A673 (cell line): ENCODE results near the gene MIOS. TPM values are rescaled to one million over a fixed set of nuclear protein-coding genes. Genes with fewer than 3 reads are reported as not detected.

ENCODE experiments used
- BruUV-seq: library from RNA; stranded (reverse); fragments of 400-500 nt; replicated peaks from 2 replicates; lab custom pipeline; 2021; lab: Mats Ljungman, UMichigan
- CTCF ChIA-PET: fragments of 300-600 bp; sonication (Branson Sonifier 250); formaldehyde crosslinking; loops from one replicate; lab custom pipeline; 2022; ENCODE audit warnings: antibody characterized with exemption; lab: Charles Lee
- POLR2A ChIA-PET: fragments of 300-600 bp; sonication (Branson Sonifier 250); formaldehyde crosslinking; loops from one replicate; lab custom pipeline; 2022; ENCODE audit warnings: antibody characterized with exemption; ENCODE audit not compliant: low non-redundant PET; lab: Charles Lee
- DNase-seq: peaks from one replicate; pipeline ENCODE4 v3.0.0-alpha.2; 2015; ENCODE audit warnings: low spot score
- H3K27ac ChIP-seq: fragments of 200-600 bp; sonication (generic); 2 replicates; pipeline ENCODE4 v1.5.1; 2016; ENCODE audit warnings: mixed run types, low read depth, mild to moderate bottlenecking, mixed read lengths, antibody characterized with exemption, low read length; ENCODE audit not compliant: poor library complexity, severe bottlenecking
- H3K27me3 ChIP-seq: fragments of 200-600 bp; sonication (generic); replicated peaks from 2 replicates; pipeline ENCODE4 v1.6.1; 2017; ENCODE audit warnings: mixed run types, low read depth, mild to moderate bottlenecking, mixed read lengths, antibody characterized with exemption, low read length; ENCODE audit not compliant: insufficient read depth, poor library complexity
- H3K36me3 ChIP-seq: fragments of 200-600 bp; sonication (generic); 2 replicates; pipeline ENCODE4 v1.6.1; 2016; ENCODE audit warnings: mixed run types, mild to moderate bottlenecking, mixed read lengths, antibody characterized with exemption, low read length; ENCODE audit not compliant: insufficient read depth, poor library complexity, severe bottlenecking
- H3K4me1 ChIP-seq: fragments of 200-600 bp; sonication (generic); 2 replicates; pipeline ENCODE4 v1.6.1; 2017; ENCODE audit warnings: mixed run types, mild to moderate bottlenecking, mixed read lengths, antibody characterized with exemption, low read length; ENCODE audit not compliant: insufficient read depth, poor library complexity, severe bottlenecking
- H3K4me3 ChIP-seq: fragments of 200-600 bp; sonication (generic); 2 replicates; pipeline ENCODE4 v1.5.1; 2016; ENCODE audit warnings: low read depth, mixed run types, mild to moderate bottlenecking, mixed read lengths, low read length; ENCODE audit not compliant: poor library complexity, severe bottlenecking
- H3K9me3 ChIP-seq: fragments of 200-600 bp; sonication (generic); 2 replicates; pipeline ENCODE4 v1.6.1; 2016; ENCODE audit warnings: mixed run types, low read depth, mild to moderate bottlenecking, mixed read lengths, antibody characterized with exemption, low read length; ENCODE audit not compliant: poor library complexity, severe bottlenecking
- CTCF ChIP-seq: fragments of 300-800, 200-600 bp; sonication (generic); conservative IDR thresholded peaks from 2 replicates; pipeline ENCODE4 v1.5.1; 2017; ENCODE audit warnings: low read depth, mild to moderate bottlenecking, antibody characterized with exemption, low read length, moderate library complexity, mixed read lengths
- EZH2 ChIP-seq: fragments of 200-600 bp; sonication (generic); IDR thresholded peaks from 2 replicates; pipeline ENCODE4 v1.6.1; 2017; ENCODE audit warnings: borderline replicate concordance, low read depth, mild to moderate bottlenecking, mixed read lengths, antibody characterized with exemption, low read length; ENCODE audit not compliant: poor library complexity, severe bottlenecking
- intact Hi-C: fragments of 100-400 bp; cut with micrococcal nuclease; formaldehyde crosslinking; loops from one replicate; pipeline ENCODE4 v1.10.0; 2022; ENCODE audit not compliant: unreplicated experiment
- total RNA-seq: library from RNA; stranded (reverse); gene quantifications from 2 replicates; pipeline ENCODE4 v1.2.3, GENCODE V29; 2021

MIOS gene
- total RNA-seq, 1 experiment from 2014 or later: 19.2 TPM

- no peaks in the 10 kb centered on the region for H3K27me3 ChIP-seq
- no TSS peak for BruUV-seq
- CTCF ChIA-PET: no interaction called here
Observed at GRCh38 chr7:7529328-7529727, 37.4 kb upstream of the MIOS start.

GRCh38 chr7:7533831-7534430 is 32.8 kb upstream of the MIOS start:
- Histone ChIP-seq H3K27me3 (no peaks in the 10 kb centered on the region), H3K27ac (no peak overlapping the region), H3K9me3 (no peaks in the 10 kb centered on the region), H3K4me3 (no peak overlapping the region), H3K4me1 (no peaks in the 10 kb centered on the region), H3K36me3 (no peaks in the 10 kb centered on the region)
- POLR2A ChIA-PET: no interaction called here
- no peak for DNase-seq
- CTCF ChIA-PET: no interaction called here
- no TSS peak for BruUV-seq
- TF ChIP-seq CTCF: no peak
- no peak for TF ChIP-seq EZH2
- intact Hi-C loops: no loop called here

More at GRCh38 chr7:7529328-7529727, 37.4 kb upstream of the MIOS start:
- intact Hi-C loops: no loop called here
- Histone ChIP-seq H3K27ac (no peak overlapping the region), H3K4me1 (no peaks in the 10 kb centered on the region), H3K9me3 (no peaks in the 10 kb centered on the region), H3K36me3 (no peaks in the 10 kb centered on the region), H3K4me3 (no peak overlapping the region)
- POLR2A ChIA-PET: no interaction called here
- TF ChIP-seq CTCF: no peak
- no peak for TF ChIP-seq EZH2
- DNase-seq: no peak

GRCh38 chr7:7535691-7536090 is 31.0 kb upstream of the MIOS start, which contains the start of gene COL28A1:
TSS of gene COL28A1 (minus strand) at chr7:7535873. CDS start at chr7:7532875, 2,998 bp downstream.
- no peaks in the 10 kb centered on the region for H3K27me3 ChIP-seq
- no peaks in the 10 kb centered on the region for H3K9me3 ChIP-seq
- H3K4me1 ChIP-seq: no peaks in the 10 kb centered on the region
- H3K27ac ChIP-seq: no peak within 1 kb of the TSS
- no peak for DNase-seq
- ChIA-PET CTCF (no interaction called here), POLR2A (no interaction called here)
- no TSS peak for BruUV-seq
- intact Hi-C loops: no loop called here
- no peak within 1 kb of the TSS for H3K4me3 ChIP-seq
- H3K36me3 ChIP-seq: no peaks in the 10 kb centered on the region
- TF ChIP-seq CTCF: no peak
- TF ChIP-seq EZH2: no peak
